ENCODE measurements around the gene CALML3. TPM values are rescaled to one million over a fixed set of nuclear protein-coding genes. Genes with fewer than 3 reads are reported as not detected.

CALML3 gene
- total and polyA plus RNA-seq, 2 of the 13 experiments (the other 11 are each of a cell fraction or from before 2014, with no cell fraction given): not detected

GRCh38 chr10:5493691-5494090 is 31.1 kb upstream of the CALML3 start (continued):
- TF ChIP-seq PAXIP1 (CRISPR knock-in tag; conservative IDR thresholded peaks at IDR 0.05) (peak; percentile 69), ZNF710 (CRISPR knock-in tag; IDR thresholded peaks at IDR 0.05; ENCODE audit: borderline replicate concordance) (no peak), ZNF7 (CRISPR knock-in tag; IDR thresholded peaks at IDR 0.05) (no peak), SALL1 (CRISPR knock-in tag; IDR thresholded peaks at IDR 0.05) (peak; percentile 60), SMAD3 (CRISPR knock-in tag; IDR thresholded peaks at IDR 0.05) (peak; percentile 50; the same call in 1 of the 2 replicates), REPIN1 (CRISPR knock-in tag; IDR thresholded peaks at IDR 0.05; ENCODE audit: borderline replicate concordance, low read depth) (no peak), PITX1 (CRISPR knock-in tag; IDR thresholded peaks at IDR 0.05) (peak; percentile 19; the same call in 1 of the 2 replicates), SP5 (CRISPR knock-in tag; IDR thresholded peaks at IDR 0.05; ENCODE audit: borderline replicate concordance, low read depth) (peak; percentile 17; the same call in 1 of the 2 replicates), HDAC2 (CRISPR knock-in tag; IDR thresholded peaks at IDR 0.05) (peak; percentile 67; the same call in 1 of the 2 replicates), GATAD2A (CRISPR knock-in tag; IDR thresholded peaks at IDR 0.05) (peak; percentile 88), ATRX (CRISPR knock-in tag; IDR thresholded peaks at IDR 0.05; ENCODE audit: borderline replicate concordance) (no peak), PATZ1 (CRISPR knock-in tag; IDR thresholded peaks at IDR 0.05) (peak; percentile 55; the same call in 1 of the 2 replicates), ZNF354B (CRISPR knock-in tag; IDR thresholded peaks at IDR 0.05) (no peak), ZBTB42 (CRISPR knock-in tag; IDR thresholded peaks at IDR 0.05) (no peak), ZNF431 (CRISPR knock-in tag; IDR thresholded peaks at IDR 0.05; ENCODE audit: borderline replicate concordance, low read depth) (no peak), NR2F2 (IDR thresholded peaks at IDR 0.05; ENCODE audit: borderline replicate concordance, low read depth) (peak; percentile 69; the same call in 1 of the 2 replicates), NFAT5 (CRISPR knock-in tag; IDR thresholded peaks at IDR 0.05) (no peak), TBX2 (CRISPR knock-in tag; IDR thresholded peaks at IDR 0.05; ENCODE audit: borderline replicate concordance) (peak; percentile 67)

All from HepG2 (cell line).